Prostate gland (tissue), 2 donors: ENCODE measurements around the gene CANX. TPM values are rescaled to one million over a fixed set of nuclear protein-coding genes. Genes with fewer than 3 reads are reported as not detected.
A peak's percentile ranks its signal among the peaks of the same experiment; 100 is the strongest.
"Not testable (repeated sequence)": the region's sequence is repeated elsewhere in the genome, so short reads cannot be mapped to it uniquely, and the experiment has no call there.

Source experiments
- DNase-seq: peaks from one replicate; pipeline ENCODE4 v3.0.0-alpha.2; 2019; ENCODE audit warnings: low spot score
- H3K27ac ChIP-seq, 2 donors: fragments of 200-600 bp; sonication (generic); 2 replicates each; pipeline ENCODE4 v1.5.1; 2017 to 2019
- H3K27me3 ChIP-seq: fragments of 200-600 bp; sonication (generic); replicated peaks from 2 replicates; pipeline ENCODE4 v1.5.1; 2019; ENCODE audit not compliant: insufficient read depth
- H3K36me3 ChIP-seq, 2 donors: fragments of 200-600 bp; sonication (generic); 1 replicate in 1 of 2; 2 replicates in 1 of 2; pipeline versions ENCODE4 v1.5.1 to v1.8.1; 2017 to 2019
- H3K4me1 ChIP-seq: fragments of 200-600 bp; sonication (generic); replicated peaks from 2 replicates; pipeline ENCODE4 v1.5.1; 2019
- H3K4me3 ChIP-seq, 2 donors: fragments of 200-600 bp; sonication (generic); 2 replicates each; pipeline ENCODE4 v1.5.1; 2017 to 2019
- H3K9me3 ChIP-seq: fragments of 200-600 bp; sonication (generic); 2 replicates; pipeline ENCODE4 v1.5.1; 2017
- CTCF ChIP-seq, 4 experiments: fragments of 200-600 bp in 2 of 4; fragments of 450-650 bp in 2 of 4; sonication (generic) in 2 of 4; IDR thresholded peaks; 1 replicate in 3 of 4; 2 replicates in 1 of 4; pipeline ENCODE4 v1.5.1; 2016 to 2019; ENCODE audit warnings: antibody characterized with exemption in 4 of 4, mild to moderate bottlenecking in 2 of 4, moderate library complexity in 2 of 4
- POLR2A ChIP-seq: fragments of 450-650 bp; IDR thresholded peaks from one replicate; pipeline ENCODE4 v1.6.1; 2016; ENCODE audit warnings: antibody characterized with exemption, mild to moderate bottlenecking
- POLR2AphosphoS5 ChIP-seq: sonication (generic); formaldehyde crosslinking; IDR thresholded peaks from one replicate; pipeline ENCODE4 v1.6.1; 2017; ENCODE audit warnings: antibody characterized with exemption
- WGBS: methylation state at CpG from one replicate; pipeline ENCODE4 v1.1.5; 2018; 5-methylcytosine and 5-hydroxymethylcytosine counted together
- intact Hi-C: fragments of 100-400 bp; cut with DNase I; formaldehyde crosslinking; loops from one replicate; pipeline ENCODE4 v1.14.2; 2022
- total RNA-seq, 2 donors: library from RNA; depleted of rRNA; stranded (reverse); fragments of >200 nt; gene quantifications; one replicate each; pipeline ENCODE4 v1.1.0, GENCODE V29; 2016

The CANX gene
- total RNA-seq, 2 donors from 2014 or later, result 341 to 468 TPM

GRCh38 chr5:179732918-179733771 is 34.4 kb downstream of the CANX start:
- Histone ChIP-seq H3K27me3 (no peaks in the 10 kb centered on the region), H3K36me3 (peaks cover 0 to 6% of the 10 kb centered on the region in 2 donors), H3K9me3 (no peaks in the 10 kb centered on the region), H3K4me1 (no peaks in the 10 kb centered on the region), H3K27ac (peak overlapping the region; percentile 92 to 97), H3K4me3 (peak overlapping the region; percentile 92 to 99)
- TF ChIP-seq POLR2A (no peak), CTCF (IDR thresholded peaks at IDR 0.05) (peak in 1 of 4 experiments; percentile 1), POLR2AphosphoS5 (no peak)
- WGBS, result under 1% methylated on average over 96 of the region's 101 CpGs
- intact Hi-C loops, result loop anchor here (2.0 kb wide), 2 partner anchors 34 to 54 kb away; partner anchors contain the start of gene CANX
- peak; percentile 46 for DNase-seq

GRCh38 chr5:179733772-179734126 is 35.0 kb downstream of the CANX start:
- H3K4me1 ChIP-seq, result no peaks in the 10 kb centered on the region
- intact Hi-C loops, result loop anchor here (2.0 kb wide), 2 partner anchors 35 to 55 kb away; partner anchors contain the start of gene CANX
- TF ChIP-seq POLR2A, result no peak
- TF ChIP-seq POLR2AphosphoS5, result peak; percentile 30
- peaks cover 0 to 6% of the 10 kb centered on the region in 2 donors for H3K36me3 ChIP-seq
- H3K4me3 ChIP-seq, result peak overlapping the region; percentile 92 to 99
- H3K27ac ChIP-seq, result peak overlapping the region; percentile 92 to 97
- H3K9me3 ChIP-seq, result no peaks in the 10 kb centered on the region
- H3K27me3 ChIP-seq, result no peaks in the 10 kb centered on the region
- WGBS, result 0% methylated on average over 2 of the region's 2 CpGs
- DNase-seq, result no peak

- Histone ChIP-seq H3K9me3 (no peaks in the 10 kb centered on the region), H3K27me3 (no peaks in the 10 kb centered on the region), H3K4me1 (no peaks in the 10 kb centered on the region), H3K4me3 (peak overlapping the region in 1 of 2 donors; percentile 99), H3K36me3 (no peaks in the 10 kb centered on the region), H3K27ac (peak overlapping the region; percentile 92 to 97)
- intact Hi-C loops, result no loop called here
- TF ChIP-seq POLR2AphosphoS5 (no peak), CTCF (IDR thresholded peaks at IDR 0.05) (no peak), POLR2A (no peak)
- no peak for DNase-seq
- 70% methylated on average over 12 of the region's 12 CpGs for WGBS
These were observed 35.9 kb downstream of the CANX start for GRCh38 chr5:179734536-179735164.

- TF ChIP-seq POLR2A (no peak), CTCF (IDR thresholded peaks at IDR 0.05) (no peak), POLR2AphosphoS5 (no peak)
- intact Hi-C loops, result no loop called here
- Histone ChIP-seq H3K9me3 (no peaks in the 10 kb centered on the region), H3K36me3 (no peaks in the 10 kb centered on the region), H3K27me3 (no peaks in the 10 kb centered on the region), H3K27ac (no peak overlapping the region), H3K4me3 (no peak overlapping the region), H3K4me1 (no peaks in the 10 kb centered on the region)
- DNase-seq, result no peak
- WGBS, result 87% methylated on average over 4 of the region's 4 CpGs
These were observed 40.0 kb downstream of the CANX start for GRCh38 chr5:179738742-179739141.

GRCh38 chr5:179744106-179744505 is 45.3 kb downstream of the CANX start:
- H3K27ac ChIP-seq, H3K4me1 ChIP-seq, intact Hi-C loops, H3K9me3 ChIP-seq, DNase-seq, H3K27me3 ChIP-seq, H3K4me3 ChIP-seq, H3K36me3 ChIP-seq: not testable (repeated sequence)
- WGBS, result 95% methylated on average over 7 of the region's 7 CpGs
